Gastroesophageal sphincter (tissue), 4 donors: ENCODE measurements around the gene MOB3C. TPM values are rescaled to one million over a fixed set of nuclear protein-coding genes. Genes with fewer than 3 reads are reported as not detected.
A peak's percentile ranks its signal among the peaks of the same experiment; 100 is the strongest.
"Not testable (repeated sequence)": the region's sequence is repeated elsewhere in the genome, so short reads cannot be mapped to it uniquely, and the experiment has no call there.

ENCODE experiments used
- ATAC-seq: fragments of 150-250 bp; one replicate; pipeline ENCODE4 v1.9.1; 2016; ENCODE audit warnings: mild to moderate bottlenecking, moderate library complexity
- H3K27ac ChIP-seq, 4 donors: fragments of 200-600 bp; sonication (generic) in 3 of 4; 1 replicate in 3 of 4; 2 replicates in 1 of 4; pipeline ENCODE4 v1.5.1; 2016 to 2019
- H3K27me3 ChIP-seq: fragments of 200-600 bp; sonication (generic); one replicate; pipeline ENCODE4 v1.5.1; 2019
- H3K36me3 ChIP-seq, 2 donors: fragments of 200-600 bp; sonication (generic); one replicate each; pipeline ENCODE4 v1.5.1; 2019; ENCODE audit warnings: control low read depth in 1 of 2
- H3K4me1 ChIP-seq, 3 donors: fragments of 200-600 bp; sonication (generic); 1 replicate in 2 of 3; 2 replicates in 1 of 3; pipeline ENCODE4 v1.5.1; 2016 to 2019; ENCODE audit warnings: control low read depth in 2 of 3
- H3K4me3 ChIP-seq, 2 donors: fragments of 200-600 bp; sonication (generic); one replicate each; pipeline ENCODE4 v1.5.1; 2019; ENCODE audit warnings: mild to moderate bottlenecking in 1 of 2, moderate library complexity in 1 of 2
- H3K9me3 ChIP-seq, 3 donors: fragments of 200-600 bp; sonication (generic); one replicate each; pipeline ENCODE4 v1.5.1; 2017 to 2019; ENCODE audit warnings: control low read depth in 2 of 3
- CTCF ChIP-seq, 4 experiments: fragments of 200-600 bp in 2 of 4; fragments of 450-650 bp in 2 of 4; sonication (generic) in 1 of 4; IDR thresholded peaks; one replicate each; pipeline ENCODE4 v1.5.1; 2017 to 2019; ENCODE audit warnings: antibody characterized with exemption in 4 of 4, mild to moderate bottlenecking in 2 of 4, moderate library complexity in 2 of 4
- EP300 ChIP-seq: sonication (generic); formaldehyde crosslinking; IDR thresholded peaks from one replicate; pipeline ENCODE4 v1.6.1; 2017; ENCODE audit warnings: antibody characterized with exemption, mild to moderate bottlenecking
- POLR2A ChIP-seq, 2 donors: fragments of 450-650 bp; IDR thresholded peaks; one replicate each; pipeline ENCODE4 v1.6.1; 2017; ENCODE audit warnings: antibody characterized with exemption in 2 of 2, mild to moderate bottlenecking in 2 of 2, moderate library complexity in 1 of 2
- POLR2AphosphoS5 ChIP-seq: sonication (generic); formaldehyde crosslinking; IDR thresholded peaks from one replicate; pipeline ENCODE4 v1.6.1; 2017; ENCODE audit warnings: antibody characterized with exemption
- WGBS, 2 donors: methylation state at CpG; one replicate each; pipeline ENCODE4 v1.1.5; 2018; ENCODE audit warnings: low coverage in 1 of 2; 5-methylcytosine and 5-hydroxymethylcytosine counted together
- total RNA-seq, 4 donors: library from RNA; depleted of rRNA; stranded (reverse); fragments of >200 nt; gene quantifications; one replicate each; pipeline ENCODE4 v1.1.0, GENCODE V29; 2016

The MOB3C gene
- total RNA-seq, 4 donors from 2014 or later: 20.7 to 28.3 (median 23.2) TPM

GRCh38 chr1:46653405-46653958 lies 36.9 kb upstream of the MOB3C start:
- H3K27me3 ChIP-seq: no peaks in the 10 kb centered on the region
- peaks cover 4 to 29% (median 9%) of the 10 kb centered on the region in 3 donors for H3K4me1 ChIP-seq
- H3K27ac ChIP-seq: peak overlapping the region; percentile 40 to 73 (median 54)
- ATAC-seq: no peak
- H3K9me3 ChIP-seq: peaks cover 0 to 12% (median 0%) of the 10 kb centered on the region in 3 donors
- H3K4me3 ChIP-seq: peak overlapping the region in 1 of 2 donors; percentile 21
- TF ChIP-seq POLR2A (IDR thresholded peaks at IDR 0.05) (no peak), CTCF (IDR thresholded peaks at IDR 0.05) (no peak), POLR2AphosphoS5 (no peak), EP300 (no peak)
- WGBS, 2 donors: 29 to 37% methylated on average over 1 to 2 of the region's 2 CpGs
- peaks cover 0 to 82% of the 10 kb centered on the region in 2 donors for H3K36me3 ChIP-seq

GRCh38 chr1:46652321-46653100 lies 35.9 kb upstream of the MOB3C start:
- H3K27me3 ChIP-seq: no peaks in the 10 kb centered on the region
- TF ChIP-seq CTCF (IDR thresholded peaks at IDR 0.05) (no peak), POLR2A (IDR thresholded peaks at IDR 0.05) (no peak), EP300 (no peak), POLR2AphosphoS5 (no peak)
- 68 to 70% methylated on average over 6 of the region's 6 CpGs for WGBS, 2 donors
- peaks cover 0 to 82% of the 10 kb centered on the region in 2 donors for H3K36me3 ChIP-seq
- no peak overlapping the region for H3K4me3 ChIP-seq
- H3K27ac ChIP-seq: peak overlapping the region in 3 of 4 donors; percentile 41 to 73 (median 67)
- peaks cover 0 to 12% (median 0%) of the 10 kb centered on the region in 3 donors for H3K9me3 ChIP-seq
- peaks cover 4 to 29% (median 9%) of the 10 kb centered on the region in 3 donors for H3K4me1 ChIP-seq
- no peak for ATAC-seq

- H3K4me3 ChIP-seq, H3K27ac ChIP-seq, ATAC-seq, H3K27me3 ChIP-seq: not testable (repeated sequence)
- H3K4me1 ChIP-seq: peaks cover 4 to 27% (median 5%) of the 10 kb centered on the region in 3 donors
- peaks cover 0 to 75% of the 10 kb centered on the region in 2 donors for H3K36me3 ChIP-seq
- no CpG with 5 or more reads among the region's 3 CpGs for WGBS, 2 donors
- H3K9me3 ChIP-seq: peaks cover 0 to 12% (median 0%) of the 10 kb centered on the region in 3 donors
These were observed 34.5 kb upstream of the MOB3C start for GRCh38 chr1:46651152-46651551.

- Histone ChIP-seq H3K9me3 (peaks cover 0 to 12% (median 0%) of the 10 kb centered on the region in 3 donors), H3K27me3 (no peaks in the 10 kb centered on the region), H3K27ac (no peak overlapping the region), H3K4me1 (peaks cover 0 to 25% (median 5%) of the 10 kb centered on the region in 3 donors), H3K36me3 (peaks cover 0 to 69% of the 10 kb centered on the region in 2 donors), H3K4me3 (no peak overlapping the region)
- ATAC-seq: no peak
- 95 to 100% methylated on average over 1 to 3 of the region's 3 CpGs for WGBS, 2 donors
- TF ChIP-seq POLR2AphosphoS5: no peak
These were observed 33.9 kb upstream of the MOB3C start for GRCh38 chr1:46650491-46650890.

- Histone ChIP-seq H3K9me3 (peaks cover 0 to 12% (median 0%) of the 10 kb centered on the region in 3 donors), H3K4me1 (peaks cover 0 to 32% (median 5%) of the 10 kb centered on the region in 3 donors), H3K36me3 (peaks cover 0 to 65% of the 10 kb centered on the region in 2 donors), H3K4me3 (no peak overlapping the region), H3K27me3 (no peaks in the 10 kb centered on the region), H3K27ac (no peak overlapping the region)
- no peak for TF ChIP-seq EP300
- TF ChIP-seq POLR2A (IDR thresholded peaks at IDR 0.05): no peak
- TF ChIP-seq POLR2AphosphoS5: no peak
- no peak for TF ChIP-seq CTCF (IDR thresholded peaks at IDR 0.05)
- WGBS, 2 donors: 100% methylated on average over 1 to 2 of the region's 2 CpGs
- no peak for ATAC-seq
These were observed 33.2 kb upstream of the MOB3C start for GRCh38 chr1:46649764-46650163.
